HG03139 (cell line): ENCODE results near the gene TAF5.
"Not testable (repeated sequence)": the region's sequence is repeated elsewhere in the genome, so short reads cannot be mapped to it uniquely, and the experiment has no call there.

Experiments used
- ATAC-seq: cut with Tn5 transposase; IDR thresholded peaks from one replicate; pipeline ENCODE4 v1.9.1; 2021; ENCODE audit not compliant: unreplicated experiment

TAF5 gene

DNA sequence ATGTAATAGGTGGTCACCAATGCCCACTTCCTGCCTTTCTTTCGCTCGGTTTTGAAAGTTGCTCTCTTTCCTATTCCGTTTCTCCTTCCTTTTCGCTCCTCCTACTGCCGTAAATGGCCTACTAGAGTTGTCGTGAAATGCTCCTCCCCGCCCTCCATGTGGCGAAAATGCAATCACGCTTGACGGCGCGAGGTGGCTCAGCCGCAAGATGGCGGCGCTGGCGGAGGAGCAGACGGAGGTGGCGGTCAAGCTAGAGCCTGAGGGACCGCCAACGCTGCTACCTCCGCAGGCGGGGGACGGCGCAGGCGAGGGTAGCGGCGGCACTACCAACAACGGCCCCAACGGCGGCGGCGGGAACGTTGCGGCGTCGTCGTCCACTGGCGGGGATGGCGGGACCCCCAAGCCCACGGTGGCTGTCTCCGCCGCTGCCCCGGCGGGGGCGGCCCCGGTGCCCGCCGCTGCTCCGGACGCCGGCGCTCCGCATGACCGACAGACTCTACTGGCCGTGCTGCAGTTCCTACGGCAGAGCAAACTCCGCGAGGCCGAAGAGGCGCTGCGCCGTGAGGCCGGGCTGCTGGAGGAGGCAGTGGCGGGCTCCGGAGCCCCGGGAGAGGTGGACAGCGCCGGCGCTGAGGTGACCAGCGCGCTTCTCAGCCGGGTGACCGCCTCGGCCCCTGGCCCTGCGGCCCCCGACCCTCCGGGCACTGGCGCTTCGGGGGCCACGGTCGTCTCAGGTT, at the start of gene TAF5:
Gene TAF5, plus strand, starts transcription at position 195 of the 737 bp plus-strand sequence. Its CDS starts 14 bp downstream, at position 209.
- ATAC-seq, result peak; percentile 62

DNA sequence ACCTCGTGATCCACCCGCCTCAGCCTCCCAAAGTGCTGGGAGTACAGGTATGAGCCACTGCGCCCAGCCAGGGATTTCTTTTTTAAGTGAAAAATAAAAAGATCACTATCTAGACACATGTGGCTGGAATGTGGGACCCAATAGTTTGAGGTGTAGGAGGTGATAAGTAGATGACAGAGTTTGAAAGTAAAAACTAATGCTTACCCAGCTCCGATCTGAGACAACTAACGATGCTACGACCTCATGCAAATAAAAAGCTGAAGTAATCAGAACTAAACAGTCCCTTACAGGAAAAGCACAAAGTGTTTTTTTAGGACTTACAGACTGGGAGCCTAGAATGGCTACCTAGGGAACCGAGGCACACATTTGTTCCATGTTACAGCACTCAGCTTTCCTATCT, 39.9 kb upstream of the TAF5 start:
- ATAC-seq, result no peak

DNA sequence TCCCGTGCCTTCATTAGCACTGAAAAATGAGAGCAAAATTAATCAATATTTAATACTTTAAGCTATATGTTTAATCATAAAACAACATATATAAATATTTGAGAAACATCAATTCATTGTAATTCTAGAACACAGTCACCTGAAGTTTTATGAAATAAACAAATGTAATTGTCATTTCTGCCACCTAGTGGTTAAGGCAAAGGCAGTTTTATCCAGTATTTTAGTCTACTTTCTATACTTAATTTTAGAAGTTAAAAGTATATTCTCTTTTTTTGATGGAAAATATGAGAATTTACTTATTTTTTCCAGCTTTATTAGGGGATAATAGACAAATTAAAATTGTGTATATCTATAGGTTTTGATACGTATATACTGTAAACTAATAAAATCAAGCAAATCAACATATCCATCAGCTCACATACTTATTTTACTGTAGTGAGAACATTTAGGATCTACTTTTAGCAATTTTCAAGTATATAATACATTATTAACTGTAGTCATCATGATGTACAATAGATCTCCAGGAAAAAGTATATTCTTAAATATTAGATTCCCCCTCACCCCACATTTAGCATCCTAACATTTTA, 33.7 kb upstream of the TAF5 start:
- ATAC-seq, result no peak

- no peak for ATAC-seq
These were observed 33.2 kb upstream of the TAF5 start for GRCh38 chr10:103334567-103334966.

- no peak for ATAC-seq
These were observed 31.4 kb upstream of the TAF5 start for GRCh38 chr10:103336370-103336769.

DNA sequence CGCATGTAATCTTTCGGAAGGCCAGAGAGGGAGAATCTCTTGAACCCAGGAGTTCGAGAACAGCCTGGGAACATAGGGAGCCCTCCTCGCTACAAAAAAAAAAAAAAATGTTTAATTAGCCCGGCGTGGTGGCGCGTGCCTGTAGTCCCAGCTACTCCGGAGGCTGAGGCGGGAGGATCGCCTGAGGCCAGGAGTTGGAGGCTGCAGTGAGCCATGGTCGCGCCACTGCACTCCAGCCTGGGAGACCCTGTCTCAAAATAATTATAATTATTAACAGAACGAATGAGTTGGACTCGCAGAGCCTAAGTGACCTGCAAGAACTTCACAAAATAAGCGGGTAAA, 17.6 kb upstream of the TAF5 start:
- ATAC-seq, result no peak

GRCh38 chr10:103350517-103351260, 17.1 kb upstream of the TAF5 start, which contains the start of gene PCGF6:
TSS of gene PCGF6 (minus strand) at chr10:103351140. CDS start at chr10:103351066, 74 bp downstream.
- peak; percentile 69 for ATAC-seq

GRCh38 chr10:103353281-103353680, 14.5 kb upstream of the TAF5 start:
- ATAC-seq, result no peak

DNA sequence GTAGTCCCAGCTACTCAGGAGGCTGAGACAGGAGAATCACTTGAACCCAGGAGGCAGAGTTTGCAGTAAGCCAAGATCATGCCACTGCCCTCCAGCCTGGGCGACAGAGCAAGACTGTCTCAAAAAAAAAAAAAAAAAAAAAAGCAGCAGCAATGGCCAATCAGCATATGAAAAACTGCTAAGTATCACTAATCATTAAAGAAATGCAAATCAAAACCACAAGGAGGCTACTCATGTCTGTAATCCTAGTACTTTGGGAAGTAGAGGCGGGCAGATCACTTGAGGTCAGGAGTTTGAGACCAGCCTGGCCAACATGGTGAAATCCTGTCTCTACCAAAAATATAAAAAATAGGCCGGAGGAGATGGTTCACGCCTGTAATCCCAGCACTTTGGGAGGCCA, 13.2 kb upstream of the TAF5 start:
- ATAC-seq, result not testable (repeated sequence)

- no peak for ATAC-seq
These were observed 11.7 kb upstream of the TAF5 start for GRCh38 chr10:103355906-103356599.

DNA sequence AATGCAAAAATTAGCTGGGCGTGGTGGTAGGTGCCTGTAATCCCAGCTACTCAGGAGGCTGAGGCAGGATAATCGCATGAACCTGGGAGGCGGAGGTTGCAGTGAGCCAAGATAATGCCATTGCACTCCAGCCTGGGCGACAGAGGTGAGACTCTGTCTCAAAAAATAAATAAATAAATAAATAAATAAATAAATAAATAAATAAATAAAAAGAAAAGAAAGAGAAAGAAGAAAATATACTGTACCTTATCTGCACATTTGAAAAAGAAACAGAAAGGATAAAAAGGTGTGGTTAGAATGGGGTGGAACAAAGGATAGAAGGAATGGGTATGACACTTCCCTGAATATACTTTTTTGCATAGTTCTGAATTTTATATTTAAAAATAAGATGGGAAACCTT, 8.3 kb upstream of the TAF5 start:
- ATAC-seq, result not testable (repeated sequence)

- not testable (repeated sequence) for ATAC-seq
These were observed 7.0 kb upstream of the TAF5 start for GRCh38 chr10:103360791-103361190.

- no peak for ATAC-seq
These were observed 396 bp upstream of the TAF5 start for GRCh38 chr10:103367379-103367781.

GRCh38 chr10:103373544-103373943, 5.8 kb downstream of the TAF5 start:
- ATAC-seq, result no peak

- ATAC-seq, result no peak
These were observed 6.5 kb downstream of the TAF5 start for GRCh38 chr10:103374263-103374662.

- no peak for ATAC-seq
These were observed 15.0 kb downstream of the TAF5 start for GRCh38 chr10:103382769-103383168.

- ATAC-seq, result no peak
These were observed 26.4 kb downstream of the TAF5 start for GRCh38 chr10:103394180-103394579.

DNA sequence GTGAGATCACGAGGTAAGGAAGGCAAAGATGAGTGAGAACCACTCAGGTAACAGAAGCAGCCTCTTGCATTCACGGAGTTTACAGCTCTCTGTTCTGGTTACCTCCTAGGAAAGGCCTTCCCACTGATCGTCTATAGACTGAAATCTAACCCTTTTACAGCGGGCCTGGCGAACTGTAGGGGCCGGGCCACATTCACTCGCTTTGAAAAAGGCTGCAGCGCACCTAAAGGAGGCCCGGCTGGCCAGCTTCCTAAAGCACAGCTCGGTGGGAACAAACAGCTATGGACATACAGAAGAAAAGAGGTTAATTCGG, 27.9 kb downstream of the TAF5 start:
- ATAC-seq, result no peak

DNA sequence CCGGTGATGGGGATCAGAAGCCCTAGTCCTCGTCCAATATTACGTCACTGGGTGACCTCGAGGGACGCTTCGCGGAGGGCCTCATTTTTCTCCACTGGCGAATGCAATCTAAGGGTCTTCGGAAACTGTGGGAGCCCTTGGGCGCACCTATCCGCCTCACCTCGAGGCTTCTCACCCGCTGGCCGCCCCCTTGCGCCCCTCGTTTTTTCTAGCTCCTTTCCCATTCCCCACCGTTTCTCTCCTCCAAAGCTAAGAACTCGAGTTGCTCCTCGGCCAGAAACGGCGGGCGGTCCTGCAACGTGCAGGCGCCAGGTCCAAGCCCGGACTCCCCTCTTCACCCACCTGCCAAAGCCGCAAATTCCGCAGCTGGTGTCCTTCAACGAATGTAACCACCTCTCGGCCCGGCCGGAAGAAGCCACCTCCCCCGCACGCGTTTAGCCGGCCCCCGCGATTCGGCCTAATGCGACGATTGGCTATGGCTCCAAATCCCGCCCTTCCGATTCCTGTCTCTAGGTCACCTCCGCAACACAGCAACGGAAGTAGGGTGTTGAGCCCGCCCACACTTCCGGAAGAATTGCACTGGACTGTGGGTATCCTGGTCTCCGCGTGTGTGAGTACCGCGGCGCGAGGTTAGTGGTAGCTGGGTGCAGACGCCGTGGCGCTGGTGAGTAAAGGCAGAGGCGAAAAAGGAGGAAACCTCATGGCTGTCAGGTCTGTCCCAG, 28.5 kb downstream of the TAF5 start, which contains the start of the genes ATP5MK and PDCD11:
Gene ATP5MK, minus strand, starts transcription at position 409 of the 722 bp plus-strand sequence. CDS start 4,018 bp downstream, outside the sequence.
Gene PDCD11, plus strand, starts transcription at position 560 of the 722 bp plus-strand sequence. CDS start 1,801 bp downstream, outside the sequence.
- ATAC-seq, result peak; percentile 98

GRCh38 chr10:103396789-103397087, 29.0 kb downstream of the TAF5 start:
- no peak for ATAC-seq
